ENCODE data around the gene MRPS2. TPM values are rescaled to one million over a fixed set of nuclear protein-coding genes. Genes with fewer than 3 reads are reported as not detected.

Gene MRPS2
- total RNA-seq, 1 experiment from 2014 or later = 84.4 TPM

GRCh38 chr9:135478829-135479468, 21.5 kb upstream of the MRPS2 start:
- no peaks in the 10 kb centered on the region for H3K27me3 ChIP-seq (ENCODE audit: insufficient read depth, low read depth)
- TF ChIP-seq EZH2 (IDR thresholded peaks at IDR 0.05; ENCODE audit: low read depth) (no peak), CTCF (conservative IDR thresholded peaks at IDR 0.05) (no peak)
- no peaks in the 10 kb centered on the region for H3K9me2 ChIP-seq (ENCODE audit: insufficient read depth)
- peak overlapping the region; percentile 83 for H3K4me2 ChIP-seq
- POLR2A ChIA-PET (ENCODE audit: unreplicated experiment) = no interaction called here
- no peaks in the 10 kb centered on the region for H3K9me3 ChIP-seq (ENCODE audit: insufficient read depth, low read depth)
- peaks cover 52% of the 10 kb centered on the region for H3K79me2 ChIP-seq (ENCODE audit: low read depth)
- DNase-seq = peak; percentile 58 to 69
- peak overlapping the region; percentile 68; the same call in 1 of the 2 replicates for H2AFZ ChIP-seq
- H3K4me1 ChIP-seq (replicated peaks; ENCODE audit: insufficient read depth) = peaks cover 31% of the 10 kb centered on the region
- H3K27ac ChIP-seq = peak overlapping the region; percentile 45
- intact Hi-C loops (cut with micrococcal nuclease; ENCODE audit: unreplicated experiment) = loop anchor here (1.0 kb wide), 1 partner anchor 20 kb away; a partner anchor contains a TSS
- CTCF ChIA-PET = no interaction called here
- H3F3A ChIP-seq (ENCODE audit: insufficient read depth, low read depth) = peaks cover 21% of the 10 kb centered on the region; the same call in 1 of the 2 replicates
- BruUV-seq (replicated peaks) = no TSS peak
- H4K20me1 ChIP-seq (ENCODE audit: insufficient read depth) = peaks cover 9% of the 10 kb centered on the region; the same call in 1 of the 2 replicates
- peak overlapping the region; percentile 62 for H3K4me3 ChIP-seq
- no peaks in the 10 kb centered on the region for H3K36me3 ChIP-seq (ENCODE audit: low read depth)

GRCh38 chr9:135479469-135480052, 20.9 kb upstream of the MRPS2 start, which contains the start of gene PPP1R26:
PPP1R26 (plus strand) TSS chr9:135479782; CDS start chr9:135484511, 4,729 bp downstream.
- no peaks in the 10 kb centered on the region for H3K36me3 ChIP-seq (ENCODE audit: low read depth)
- ChIA-PET POLR2A (ENCODE audit: unreplicated experiment) (interaction anchor here (0.6 kb wide), 1 partner anchor 1130 kb away, joined by 4 read pairs; no protein-coding TSS in a partner anchor), CTCF (no interaction called here)
- DNase-seq = peak in 1 of 2 experiments; percentile 67
- H3K27ac ChIP-seq = peak within 1 kb of the TSS; percentile 45
- peak within 1 kb of the TSS; percentile 80 for H2AFZ ChIP-seq
- H3K9me2 ChIP-seq (ENCODE audit: insufficient read depth) = no peaks in the 10 kb centered on the region
- H3K4me3 ChIP-seq = peak within 1 kb of the TSS; percentile 92
- H3K4me1 ChIP-seq (replicated peaks; ENCODE audit: insufficient read depth) = peaks cover 31% of the 10 kb centered on the region
- no peaks in the 10 kb centered on the region for H3K9me3 ChIP-seq (ENCODE audit: insufficient read depth, low read depth)
- H3F3A ChIP-seq (ENCODE audit: insufficient read depth, low read depth) = peaks cover 21% of the 10 kb centered on the region; the same call in 1 of the 2 replicates
- intact Hi-C loops (cut with micrococcal nuclease; ENCODE audit: unreplicated experiment) = loop anchor here (1.0 kb wide), 1 partner anchor 20 kb away; a partner anchor contains a TSS
- H3K4me2 ChIP-seq = peak within 1 kb of the TSS; percentile 99
- H3K27me3 ChIP-seq (ENCODE audit: insufficient read depth, low read depth) = no peaks in the 10 kb centered on the region
- peaks cover 9% of the 10 kb centered on the region; the same call in 1 of the 2 replicates for H4K20me1 ChIP-seq (ENCODE audit: insufficient read depth)
- H3K79me2 ChIP-seq (ENCODE audit: low read depth) = peaks cover 52% of the 10 kb centered on the region
- TF ChIP-seq EZH2 (IDR thresholded peaks at IDR 0.05; ENCODE audit: low read depth) (no peak), CTCF (conservative IDR thresholded peaks at IDR 0.05) (no peak)
- BruUV-seq (replicated peaks) = no TSS peak

GRCh38 chr9:135480071-135480939, 20.2 kb upstream of the MRPS2 start:
- no peak for TF ChIP-seq CTCF (conservative IDR thresholded peaks at IDR 0.05)
- TF ChIP-seq EZH2 (IDR thresholded peaks at IDR 0.05; ENCODE audit: low read depth) = no peak
- Histone ChIP-seq H4K20me1 (ENCODE audit: insufficient read depth) (peaks cover 9% of the 10 kb centered on the region; the same call in 1 of the 2 replicates), H3K4me2 (peak overlapping the region; percentile 99), H3K4me1 (replicated peaks; ENCODE audit: insufficient read depth) (peaks cover 31% of the 10 kb centered on the region), H3K4me3 (peak overlapping the region; percentile 92), H3K9me3 (ENCODE audit: insufficient read depth, low read depth) (no peaks in the 10 kb centered on the region), H2AFZ (peak overlapping the region; percentile 80), H3K27ac (0 out of 2 replicates have a peak overlapping the region, but pooled peaks have one; percentile 23), H3K36me3 (ENCODE audit: low read depth) (0 out of 2 replicates have a peak, but pooled peaks cover 2% of the 10 kb centered on the region), H3K79me2 (ENCODE audit: low read depth) (peaks cover 52% of the 10 kb centered on the region), H3F3A (ENCODE audit: insufficient read depth, low read depth) (peaks cover 21% of the 10 kb centered on the region; the same call in 1 of the 2 replicates), H3K27me3 (ENCODE audit: insufficient read depth, low read depth) (no peaks in the 10 kb centered on the region), H3K9me2 (ENCODE audit: insufficient read depth) (no peaks in the 10 kb centered on the region)
- intact Hi-C loops (cut with micrococcal nuclease; ENCODE audit: unreplicated experiment) = no loop called here
- BruUV-seq (replicated peaks) = no TSS peak
- peak in 1 of 2 experiments; percentile 45 for DNase-seq
- CTCF ChIA-PET = interaction anchor here (1.0 kb wide), 1 partner anchor 19 kb away, joined by 5 read pairs; a partner anchor contains a TSS
- POLR2A ChIA-PET (ENCODE audit: unreplicated experiment) = interaction anchor here (0.6 to 0.7 kb wide), 3 partner anchors 24 to 1186 kb away, joined by 4 to 23 read pairs (median 4); no protein-coding TSS in a partner anchor
